HG03469 (cell line): Measurements from ENCODE around the gene RILPL2.
"Not testable (repeated sequence)": the region's sequence is repeated elsewhere in the genome, so short reads cannot be mapped to it uniquely, and the experiment has no call there.

ENCODE experiments used
- ATAC-seq: cut with Tn5 transposase; IDR thresholded peaks from one replicate; pipeline ENCODE4 v1.9.1; 2021; ENCODE audit warnings: mild to moderate bottlenecking, moderate library complexity, moderate number of reproducible peaks; ENCODE audit not compliant: unreplicated experiment

Gene RILPL2

DNA sequence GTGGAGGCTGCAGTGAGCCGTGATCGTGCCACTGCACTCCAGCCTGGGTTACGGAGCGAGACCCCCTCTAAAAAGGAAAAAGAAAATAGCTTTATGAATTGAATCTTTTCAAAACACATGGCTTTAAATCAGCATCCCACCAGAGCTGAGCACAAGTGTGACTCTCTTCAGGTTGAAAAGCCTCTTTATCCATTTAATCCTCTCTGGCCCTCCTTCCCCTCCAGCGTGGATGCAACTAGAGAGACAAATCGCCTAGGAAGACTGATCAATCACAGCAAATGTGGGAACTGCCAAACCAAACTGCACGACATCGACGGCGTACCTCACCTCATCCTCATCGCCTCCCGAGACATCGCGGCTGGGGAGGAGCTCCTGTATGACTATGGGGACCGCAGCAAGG lies 29.2 kb downstream of the RILPL2 start:
- not testable (repeated sequence) for ATAC-seq

DNA sequence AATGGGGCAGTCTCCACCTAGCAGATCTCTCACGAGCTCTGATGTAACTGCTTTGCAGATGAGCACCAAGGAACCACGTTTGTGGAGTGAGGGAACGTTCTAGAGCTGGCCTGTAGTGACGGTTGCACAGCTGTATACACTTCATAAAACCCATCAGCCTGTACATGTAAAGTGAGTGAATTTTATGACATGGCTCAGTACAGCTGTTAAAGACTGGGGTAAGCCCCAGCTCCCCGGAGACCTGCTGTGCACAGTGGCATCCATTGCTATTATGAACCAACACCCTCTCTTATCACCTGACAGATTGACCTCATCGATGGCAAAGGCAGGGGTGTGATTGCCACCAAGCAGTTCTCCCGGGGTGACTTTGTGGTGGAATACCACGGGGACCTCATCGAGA lies 31.9 kb downstream of the RILPL2 start:
- ATAC-seq: no peak

DNA sequence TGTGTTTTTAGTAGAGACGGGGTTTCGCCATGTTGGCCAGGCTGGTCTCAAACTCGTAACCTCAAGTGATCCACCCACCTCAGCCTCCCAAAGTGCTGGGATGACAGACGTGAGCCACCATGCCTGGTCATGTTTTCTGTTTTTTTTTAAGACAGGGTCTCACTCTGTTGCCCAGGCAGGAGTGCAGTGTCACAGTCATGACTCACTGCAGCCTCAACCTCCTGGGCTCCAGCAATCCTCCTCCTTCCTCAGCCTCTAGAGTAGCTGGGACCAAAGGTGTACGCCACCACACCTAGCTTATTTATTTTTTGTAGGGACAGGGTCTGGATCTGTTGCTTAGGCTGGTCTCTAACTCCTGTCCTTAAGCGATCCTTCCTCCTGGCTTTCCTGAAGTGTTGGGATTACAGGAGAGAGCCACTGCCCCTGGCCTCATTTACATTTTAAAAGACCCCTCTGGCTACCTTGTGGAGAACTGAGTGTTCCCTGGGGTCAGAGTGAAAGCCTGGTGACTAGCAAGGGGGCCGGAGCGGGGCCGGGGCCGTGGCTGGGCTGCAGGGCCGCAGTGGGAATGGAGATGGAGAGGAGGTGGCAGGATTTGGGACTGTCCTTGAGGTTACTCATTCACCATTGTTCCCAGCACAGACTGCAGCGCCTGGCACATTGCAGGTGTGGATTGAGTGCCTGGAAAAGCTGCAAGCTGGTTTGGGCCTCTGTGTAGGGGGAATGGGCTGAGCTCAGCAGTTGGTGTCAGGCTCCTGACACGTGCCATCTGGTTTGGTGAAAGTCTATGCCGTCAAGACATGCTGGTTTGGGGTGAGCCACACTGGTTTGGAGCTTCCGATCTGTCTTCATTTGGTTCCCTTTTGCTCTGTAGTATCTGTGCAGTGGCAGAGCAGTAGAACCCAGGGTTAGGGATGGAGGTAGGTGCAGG lies 34.5 kb downstream of the RILPL2 start:
- ATAC-seq: no peak

GRCh38 chr12:123399255-123399617 lies 37.2 kb downstream of the RILPL2 start:
- ATAC-seq: no peak

DNA sequence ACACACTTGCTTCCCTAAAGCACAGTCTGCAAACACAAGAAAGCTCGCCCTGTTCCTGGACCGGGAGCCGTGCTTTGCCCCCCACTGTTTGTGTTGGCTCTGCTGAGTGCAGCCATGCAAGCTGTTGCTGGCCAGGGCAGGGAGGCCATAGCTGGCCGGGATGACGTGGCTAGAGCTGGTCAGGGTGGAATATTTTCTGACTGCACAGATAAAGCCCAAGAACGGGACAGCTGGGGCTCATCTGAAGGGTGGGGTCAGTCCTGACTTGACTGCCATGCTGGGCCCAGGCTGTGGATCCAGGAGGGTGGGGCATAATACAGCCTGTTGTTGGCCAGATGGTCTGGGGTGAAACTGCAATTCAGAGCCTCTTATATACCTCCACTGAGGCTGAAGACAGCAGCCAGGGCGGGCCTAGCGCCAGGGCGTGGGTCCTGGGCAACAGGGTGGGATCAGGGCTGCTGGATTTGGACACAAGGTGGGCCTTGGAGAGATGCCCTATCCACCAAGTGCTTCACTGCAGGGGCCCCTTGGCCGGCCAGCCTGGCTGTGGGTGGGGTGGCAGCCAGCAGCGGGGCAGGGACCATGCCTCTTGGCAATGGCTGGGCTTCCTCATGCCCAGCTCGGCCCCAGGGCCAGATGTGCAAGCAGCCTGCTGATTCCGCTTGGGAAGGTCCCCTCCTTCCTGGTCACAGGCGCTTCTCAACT lies 37.8 kb downstream of the RILPL2 start:
- ATAC-seq: no peak

- ATAC-seq: no peak
Observed at GRCh38 chr12:123398177-123398549, 38.3 kb downstream of the RILPL2 start.

DNA sequence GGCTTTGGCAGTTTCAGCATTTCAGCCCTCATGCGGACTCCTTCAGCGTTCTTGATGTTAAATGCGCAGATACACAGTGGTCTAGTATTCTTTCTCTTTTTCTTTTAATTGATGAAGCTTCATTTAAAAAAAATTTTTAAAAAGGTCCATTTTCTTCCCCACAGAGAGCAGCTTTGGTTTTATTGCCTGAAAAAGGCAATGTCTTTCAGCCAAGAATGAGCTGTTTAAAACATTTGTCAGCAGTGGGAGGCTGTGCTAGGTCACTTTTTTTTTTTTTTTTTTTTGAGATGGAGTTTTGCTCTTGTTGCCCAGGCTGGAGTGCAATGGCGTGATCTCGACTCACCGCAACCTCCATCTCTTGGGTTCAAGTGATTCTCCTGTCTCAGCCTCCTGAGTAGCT lies 39.1 kb downstream of the RILPL2 start:
- no peak for ATAC-seq

- ATAC-seq: no peak
Observed at GRCh38 chr12:123396954-123397353, 39.5 kb downstream of the RILPL2 start.

GRCh38 chr12:123396543-123396942 lies 39.9 kb downstream of the RILPL2 start:
- ATAC-seq: no peak

DNA sequence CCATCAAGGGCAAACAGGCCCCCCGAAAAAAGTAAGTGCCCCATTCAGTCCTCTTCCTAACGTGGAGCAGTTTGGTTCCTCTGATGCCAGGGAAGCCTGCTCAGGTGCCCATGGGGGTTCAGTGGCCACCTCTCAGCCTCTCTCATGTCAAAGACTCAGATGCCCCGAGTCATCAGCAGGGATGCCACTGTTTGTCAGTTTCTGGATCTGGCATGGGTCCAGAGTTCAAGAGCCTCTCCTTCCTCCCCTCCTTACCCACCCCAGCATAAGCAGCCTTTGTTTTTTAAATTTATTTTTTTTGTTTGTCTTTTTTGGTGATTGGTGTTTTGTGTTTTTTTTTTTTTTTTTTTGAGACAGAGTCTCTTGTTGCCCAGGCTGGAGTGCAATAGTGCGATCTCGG lies 41.2 kb downstream of the RILPL2 start:
- no peak for ATAC-seq

- ATAC-seq: no peak
Observed at GRCh38 chr12:123393747-123394146, 42.7 kb downstream of the RILPL2 start.

DNA sequence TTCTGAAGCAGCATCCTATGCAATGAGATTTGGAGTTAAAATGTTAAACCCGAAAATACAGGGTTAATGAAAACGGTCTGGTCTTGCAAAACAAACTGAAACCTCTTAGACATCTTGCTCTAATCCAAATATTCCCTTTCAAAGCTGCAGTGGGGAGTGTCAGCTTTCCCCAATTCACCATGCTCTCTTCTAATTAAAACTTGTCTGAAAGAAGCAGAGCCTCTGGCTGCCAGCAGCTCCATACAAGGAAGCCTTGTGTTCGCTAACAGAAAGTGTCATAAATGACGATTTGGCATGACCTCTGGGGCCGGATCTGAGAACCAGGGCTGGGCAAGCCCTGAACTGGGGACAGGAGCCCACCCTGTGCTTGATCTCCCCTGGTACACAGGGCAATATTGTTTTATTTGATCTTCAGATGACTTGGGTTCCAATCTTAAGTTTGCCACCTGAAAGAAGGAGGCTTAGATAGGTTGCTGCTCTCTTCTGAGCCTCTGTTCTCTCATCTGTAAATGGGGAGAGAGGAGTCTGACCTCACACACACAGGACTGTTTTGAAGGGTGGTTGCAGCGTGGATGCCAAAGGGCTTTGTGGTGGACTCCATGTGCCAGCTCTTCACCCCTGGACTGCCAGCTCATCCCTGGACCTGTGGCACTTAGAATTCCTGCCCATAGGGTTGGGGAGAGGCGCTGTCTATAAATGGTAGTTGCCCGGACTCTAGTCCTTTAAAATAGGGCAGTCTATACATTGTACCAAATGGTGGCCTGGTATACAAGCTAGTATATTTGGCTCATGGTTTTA lies 44.7 kb downstream of the RILPL2 start:
- ATAC-seq: no peak

DNA sequence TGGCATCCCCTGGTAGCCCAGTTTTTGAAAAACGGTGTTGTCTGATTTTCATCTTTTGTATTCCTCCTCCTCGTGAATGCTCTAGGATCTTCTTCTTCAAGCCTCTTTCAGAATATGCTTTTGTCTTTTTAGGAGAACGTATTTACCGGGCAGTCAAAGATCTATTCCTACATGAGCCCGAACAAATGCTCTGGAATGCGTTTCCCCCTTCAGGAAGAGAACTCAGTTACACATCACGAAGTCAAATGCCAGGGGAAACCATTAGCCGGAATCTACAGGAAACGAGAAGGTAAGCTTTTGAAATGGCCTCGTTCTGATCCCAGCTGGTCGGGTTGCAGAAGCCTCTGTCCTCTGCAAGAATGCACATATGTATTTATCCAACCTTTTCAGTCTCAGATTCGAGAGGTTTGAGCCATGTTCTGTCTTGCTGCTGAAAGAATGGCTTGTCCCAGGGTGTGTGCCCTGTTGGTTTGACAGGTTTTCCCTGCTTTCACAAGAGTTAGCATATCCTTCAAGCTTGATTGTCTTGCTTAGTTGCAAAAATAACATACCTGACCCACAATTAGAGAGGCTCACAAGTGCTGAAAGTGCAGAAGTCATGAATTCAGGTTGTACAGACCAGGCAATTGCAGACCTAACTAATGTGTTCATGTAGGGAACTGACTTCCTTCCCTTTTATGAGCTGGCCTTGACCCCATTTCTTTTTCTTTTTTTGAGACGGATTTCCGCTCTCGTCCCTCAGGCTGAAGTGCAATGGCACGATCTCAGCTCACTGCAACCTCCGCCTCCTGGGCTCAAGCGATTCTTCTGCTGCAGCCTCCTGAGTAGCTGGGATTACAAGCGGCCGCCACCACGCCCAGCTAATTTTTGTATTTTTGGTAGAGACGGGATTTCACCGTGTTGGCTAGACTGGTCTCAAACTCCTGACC lies 45.7 kb downstream of the RILPL2 start:
- no peak for ATAC-seq

DNA sequence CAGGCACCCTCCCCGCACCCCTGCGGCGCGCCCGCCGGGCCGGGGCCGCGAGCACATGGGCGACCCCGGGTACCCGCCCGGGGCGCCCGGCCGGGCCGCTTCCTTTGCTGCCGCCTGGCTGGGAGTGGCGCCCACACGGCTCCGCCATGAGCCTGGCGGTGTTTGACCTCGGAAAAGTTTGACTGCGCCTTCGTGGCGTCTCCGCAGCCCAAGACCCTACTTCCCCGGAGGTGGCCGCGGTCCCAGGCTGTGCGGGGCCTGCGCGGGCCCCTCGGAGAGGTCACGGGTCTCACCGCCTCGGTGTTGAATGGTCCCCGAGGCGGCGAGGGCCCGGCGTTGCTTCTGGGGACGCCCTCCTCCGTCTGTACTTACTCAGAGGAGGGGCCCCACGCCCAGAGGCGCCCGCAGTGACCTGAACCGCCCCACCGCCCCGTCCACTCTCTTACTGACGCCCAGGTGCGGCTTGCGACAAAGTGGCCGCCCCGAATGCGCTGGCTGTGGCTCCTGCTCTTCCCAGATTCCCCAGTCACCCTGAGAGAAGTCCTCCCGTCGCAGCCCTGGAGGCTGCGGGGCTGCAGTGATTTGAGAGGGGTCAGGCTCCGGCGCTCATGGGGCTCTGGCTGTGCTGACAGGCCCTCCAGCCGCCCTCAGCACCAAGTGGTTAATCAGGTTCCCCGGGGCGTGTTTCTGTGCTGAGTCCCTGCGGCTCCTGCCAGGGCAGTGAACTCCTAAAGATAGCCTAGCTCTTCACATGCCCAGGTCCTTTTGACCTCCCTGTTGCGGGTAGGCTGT lies 46.7 kb downstream of the RILPL2 start:
- ATAC-seq: no peak

- ATAC-seq: no peak
Observed at GRCh38 chr12:123388951-123389559, 47.4 kb downstream of the RILPL2 start.

- no peak for ATAC-seq
Observed at GRCh38 chr12:123388177-123388950, 48.1 kb downstream of the RILPL2 start.

DNA sequence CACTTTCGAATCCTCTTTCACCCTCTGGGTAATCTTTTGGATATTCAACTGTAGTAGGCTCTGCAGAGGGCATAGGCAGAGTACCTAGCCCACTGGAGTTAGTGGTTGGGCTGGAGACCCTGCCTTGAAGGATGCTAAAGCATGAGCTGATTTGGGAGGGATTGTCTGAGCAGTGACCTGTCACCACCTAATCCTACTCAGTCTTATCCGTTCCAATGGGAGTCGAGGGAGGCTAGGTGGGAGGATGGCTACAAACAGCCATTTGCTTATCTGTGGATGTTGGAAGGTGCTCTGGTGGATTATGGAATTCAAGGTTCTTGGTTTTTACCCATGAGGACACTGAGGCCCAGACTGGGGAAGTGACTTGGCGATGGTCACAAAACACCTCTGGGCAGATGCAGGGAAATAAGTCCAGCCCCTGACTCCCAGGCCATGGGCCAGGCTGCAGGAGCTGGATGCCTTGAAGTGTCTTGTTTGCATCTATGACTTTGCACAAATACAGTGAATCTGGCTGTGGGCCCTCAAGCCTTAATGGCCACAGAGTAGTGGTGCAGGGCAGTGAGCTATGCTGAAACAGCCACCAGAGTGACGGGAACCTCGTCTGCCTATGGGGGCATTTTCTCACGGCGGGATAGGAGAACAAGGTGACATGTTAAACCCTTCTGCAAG lies 48.8 kb downstream of the RILPL2 start:
- no peak for ATAC-seq

- not testable (repeated sequence) for ATAC-seq
Observed at GRCh38 chr12:123385536-123385935, 50.9 kb downstream of the RILPL2 start.
